OCI-LY3 (cell line): Measurements from ENCODE around the gene NANOS3.
A peak's percentile ranks its signal among the peaks of the same experiment; 100 is the strongest.

ENCODE experiments used
- H2AFZ ChIP-seq: fragments of 200-600, 300-600 bp; shearing (Covaris generic); 2 replicates; pipeline ENCODE4 v1.6.0; 2014; ENCODE audit warnings: antibody characterized with exemption, low read depth, low read length
- H3K27ac ChIP-seq: fragments of 200-600, 300-600 bp; sonication (generic); 2 replicates; pipeline ENCODE4 v1.5.1; 2014; ENCODE audit warnings: mild to moderate bottlenecking, low read length, moderate library complexity, mixed read lengths
- H3K27me3 ChIP-seq: fragments of 200-600, 300-600 bp; sonication (generic); 2 replicates; pipeline ENCODE4 v1.6.1; 2014; ENCODE audit warnings: low read depth, low read length, mixed read lengths
- H3K36me3 ChIP-seq: fragments of 200-600, 300-600 bp; sonication (generic); replicated peaks from 2 replicates; pipeline ENCODE3; 2014; ENCODE audit warnings: low read depth, low read length, mixed read lengths
- H3K4me1 ChIP-seq: fragments of 300-600, 200-600 bp; sonication (generic); 2 replicates; pipeline ENCODE4 v1.6.1; 2014; ENCODE audit warnings: low read length, mixed read lengths
- H3K4me2 ChIP-seq: fragments of 200-600, 300-600 bp; sonication (generic); 2 replicates; pipeline ENCODE4 v1.6.1; 2014; ENCODE audit warnings: low read length, mixed read lengths
- H3K4me3 ChIP-seq: fragments of 300-600, 200-600 bp; sonication (generic); 2 replicates; pipeline ENCODE4 v1.5.1; 2014; ENCODE audit warnings: antibody characterized with exemption, mild to moderate bottlenecking, low read length, moderate library complexity
- H3K79me2 ChIP-seq: fragments of 300-600, 200-600 bp; shearing (Covaris generic); 2 replicates; pipeline ENCODE4 v1.6.1; 2014; ENCODE audit warnings: mild to moderate bottlenecking, low read length, mixed read lengths
- H3K9ac ChIP-seq: fragments of 300-600, 200-600 bp; shearing (Covaris generic); 2 replicates; pipeline ENCODE4 v1.6.0; 2014; ENCODE audit warnings: mild to moderate bottlenecking, low read length, moderate library complexity
- H3K9me3 ChIP-seq: fragments of 200-600, 300-600 bp; shearing (Covaris generic); 2 replicates; pipeline ENCODE4 v1.6.1; 2014; ENCODE audit warnings: low read length, mixed read lengths; ENCODE audit not compliant: insufficient read depth
- H4K20me1 ChIP-seq: fragments of 200-600, 300-600 bp; sonication (generic); 2 replicates; pipeline ENCODE4 v1.6.1; 2016; ENCODE audit warnings: low read length, mixed read lengths; ENCODE audit not compliant: insufficient read depth
- CTCF ChIP-seq: fragments of 200-600, 300-600 bp; sonication (generic); IDR thresholded peaks from 2 replicates; pipeline ENCODE4 v1.5.1; 2014; ENCODE audit warnings: antibody characterized with exemption, low read length, low read depth
- EZH2phosphoT487 ChIP-seq: fragments of 200-600 bp; shearing (Covaris generic); IDR thresholded peaks from 2 replicates; pipeline ENCODE4 v1.6.1; 2018; ENCODE audit warnings: antibody characterized with exemption, mixed run types, low read depth

Gene NANOS3

GRCh38 chr19:13896227-13896626 lies 19.3 kb downstream of the NANOS3 start:
- no peak for TF ChIP-seq EZH2phosphoT487
- no peak for TF ChIP-seq CTCF

GRCh38 chr19:13899393-13899792 lies 22.5 kb downstream of the NANOS3 start:
- no peak overlapping the region for H3K4me2 ChIP-seq
- TF ChIP-seq CTCF, result no peak
- TF ChIP-seq EZH2phosphoT487, result no peak

More at GRCh38 chr19:13896227-13896626, 19.3 kb downstream of the NANOS3 start:
- Histone ChIP-seq H4K20me1 (no peaks in the 10 kb centered on the region), H2AFZ (no peak overlapping the region), H3K79me2 (no peaks in the 10 kb centered on the region), H3K4me2 (no peak overlapping the region), H3K36me3 (no peaks in the 10 kb centered on the region), H3K27me3 (no peaks in the 10 kb centered on the region), H3K27ac (no peak overlapping the region), H3K4me3 (no peak overlapping the region), H3K9me3 (no peaks in the 10 kb centered on the region), H3K9ac (no peak overlapping the region), H3K4me1 (no peaks in the 10 kb centered on the region)

GRCh38 chr19:13899912-13900584 lies 23.1 kb downstream of the NANOS3 start:
- Histone ChIP-seq H2AFZ (no peak overlapping the region), H3K4me1 (no peaks in the 10 kb centered on the region), H4K20me1 (no peaks in the 10 kb centered on the region), H3K79me2 (no peaks in the 10 kb centered on the region), H3K9ac (no peak overlapping the region), H3K4me3 (no peak overlapping the region), H3K36me3 (no peaks in the 10 kb centered on the region), H3K27ac (no peak overlapping the region), H3K27me3 (no peaks in the 10 kb centered on the region), H3K4me2 (no peak overlapping the region), H3K9me3 (no peaks in the 10 kb centered on the region)
- no peak for TF ChIP-seq CTCF
- no peak for TF ChIP-seq EZH2phosphoT487

More at GRCh38 chr19:13899393-13899792, 22.5 kb downstream of the NANOS3 start:
- H2AFZ ChIP-seq, result no peak overlapping the region
- H3K27me3 ChIP-seq, result no peaks in the 10 kb centered on the region
- H3K27ac ChIP-seq, result no peak overlapping the region
- H3K9me3 ChIP-seq, result no peaks in the 10 kb centered on the region
- H3K36me3 ChIP-seq, result no peaks in the 10 kb centered on the region
- H3K4me3 ChIP-seq, result no peak overlapping the region
- no peaks in the 10 kb centered on the region for H3K79me2 ChIP-seq
- H4K20me1 ChIP-seq, result no peaks in the 10 kb centered on the region
- no peak overlapping the region for H3K9ac ChIP-seq
- no peaks in the 10 kb centered on the region for H3K4me1 ChIP-seq

GRCh38 chr19:13902993-13903555 lies 26.1 kb downstream of the NANOS3 start:
- Histone ChIP-seq H3K4me1 (peaks cover 11% of the 10 kb centered on the region), H3K79me2 (0 out of 2 replicates have a peak, but pooled peaks cover 5% of the 10 kb centered on the region), H3K4me2 (no peak overlapping the region), H2AFZ (peak overlapping the region; percentile 74), H3K9me3 (no peaks in the 10 kb centered on the region), H3K36me3 (no peaks in the 10 kb centered on the region), H3K27ac (no peak overlapping the region), H3K4me3 (no peak overlapping the region), H3K9ac (no peak overlapping the region), H4K20me1 (no peaks in the 10 kb centered on the region), H3K27me3 (no peaks in the 10 kb centered on the region)
- no peak for TF ChIP-seq EZH2phosphoT487
- peak; percentile 64 for TF ChIP-seq CTCF
